NT2/D1 (cell line): ENCODE data around the gene RNF133.

Experiments
- YY1 ChIP-seq: IDR thresholded peaks from 2 replicates; pipeline ENCODE4 v1.6.1; 2011; ENCODE audit not compliant: insufficient read length, insufficient read depth
- ZNF274 ChIP-seq: IDR thresholded peaks from 2 replicates; pipeline ENCODE4 v1.6.1; 2011; ENCODE audit warnings: mild to moderate bottlenecking, low read depth, low read length

- no peak for TF ChIP-seq YY1
- no peak for TF ChIP-seq ZNF274
Observed at GRCh38 chr7:122673951-122674350, 25.0 kb downstream of the RNF133 start.
